H9 (cell line): ENCODE measurements around the gene ANGPT4. TPM values are rescaled to one million over a fixed set of nuclear protein-coding genes. Genes with fewer than 3 reads are reported as not detected.

Experiments
- DNase-seq: peaks from one replicate; pipeline ENCODE4 v3.0.0-alpha.2; 2017
- H2AFZ ChIP-seq: one replicate; pipeline ENCODE4 v1.6.1; 2013; ENCODE audit warnings: mild to moderate bottlenecking, low read length, control low read depth, moderate library complexity
- H2AK5ac ChIP-seq: 2 replicates; pipeline ENCODE4 v1.6.1; 2013; ENCODE audit warnings: low read length, control low read depth, mixed read lengths; ENCODE audit not compliant: insufficient read length
- H2BK120ac ChIP-seq: one replicate; pipeline ENCODE4 v1.6.1; 2013; ENCODE audit warnings: low read depth, mild to moderate bottlenecking, low read length, control low read depth, inconsistent platforms; ENCODE audit not compliant: poor library complexity, severe bottlenecking
- H2BK12ac ChIP-seq: 2 replicates; pipeline ENCODE4 v1.6.1; 2013; ENCODE audit warnings: low read length, control low read depth, mixed read lengths, low read depth; ENCODE audit not compliant: insufficient read length
- H2BK15ac ChIP-seq: 2 replicates; pipeline ENCODE4 v1.6.1; 2013; ENCODE audit warnings: low read depth, low read length, control low read depth
- H2BK20ac ChIP-seq: one replicate; pipeline ENCODE4 v1.6.1; 2013; ENCODE audit warnings: low read depth, mild to moderate bottlenecking, low read length, control low read depth, inconsistent platforms; ENCODE audit not compliant: poor library complexity, severe bottlenecking
- H2BK5ac ChIP-seq: 2 replicates; pipeline ENCODE4 v1.6.1; 2013; ENCODE audit warnings: low read length, control low read depth, mixed read lengths; ENCODE audit not compliant: insufficient read length
- H3K14ac ChIP-seq: 2 replicates; pipeline ENCODE4 v1.6.1; 2013; ENCODE audit warnings: low read length, control low read depth; ENCODE audit not compliant: insufficient read depth
- H3K18ac ChIP-seq: 2 replicates; pipeline ENCODE4 v1.6.1; 2013; ENCODE audit warnings: low read depth, mild to moderate bottlenecking, mixed read lengths, low read length, control low read depth; ENCODE audit not compliant: insufficient read length
- H3K23ac ChIP-seq: 2 replicates; pipeline ENCODE4 v1.6.1; 2013; ENCODE audit warnings: low read length, control low read depth, mixed read lengths, low read depth; ENCODE audit not compliant: insufficient read length
- H3K23me2 ChIP-seq: 2 replicates; pipeline ENCODE4 v1.6.1; 2013; ENCODE audit warnings: low read depth, mild to moderate bottlenecking, mixed read lengths, low read length, control low read depth; ENCODE audit not compliant: insufficient read length, poor library complexity, severe bottlenecking
- H3K27ac ChIP-seq: 2 replicates; pipeline ENCODE4 v1.5.1; 2013; ENCODE audit warnings: low read length, control low read depth, mixed read lengths, low read depth; ENCODE audit not compliant: insufficient read length
- H3K27me3 ChIP-seq: 2 replicates; pipeline ENCODE4 v1.6.1; 2013; ENCODE audit warnings: low read length, control low read depth, inconsistent platforms; ENCODE audit not compliant: insufficient read depth
- H3K4ac ChIP-seq: 2 replicates; pipeline ENCODE4 v1.6.1; 2013; ENCODE audit warnings: low read depth, mild to moderate bottlenecking, control low read depth, inconsistent platforms, low read length, moderate library complexity
- H3K4me1 ChIP-seq: 2 replicates; pipeline ENCODE4 v1.6.1; 2013; ENCODE audit warnings: low read length, control low read depth, inconsistent platforms; ENCODE audit not compliant: insufficient read depth
- H3K4me2 ChIP-seq: 2 replicates; pipeline ENCODE4 v1.6.1; 2013; ENCODE audit warnings: low read length, control low read depth, mixed read lengths; ENCODE audit not compliant: insufficient read length, insufficient read depth
- H3K56ac ChIP-seq: 2 replicates; pipeline ENCODE4 v1.6.1; 2013; ENCODE audit warnings: low read depth, mild to moderate bottlenecking, mixed read lengths, low read length, control low read depth; ENCODE audit not compliant: insufficient read length
- H3K79me1 ChIP-seq: 2 replicates; pipeline ENCODE4 v1.6.1; 2013; ENCODE audit warnings: low read depth, mild to moderate bottlenecking, moderate library complexity, low read length, control low read depth, inconsistent platforms; ENCODE audit not compliant: insufficient read depth, poor library complexity, severe bottlenecking
- H3K79me2 ChIP-seq: 2 replicates; pipeline ENCODE4 v1.6.1; 2013; ENCODE audit warnings: low read length, control low read depth, inconsistent platforms; ENCODE audit not compliant: insufficient read depth
- H3K9ac ChIP-seq: 2 replicates; pipeline ENCODE4 v1.6.1; 2013; ENCODE audit warnings: low read length, control low read depth, mixed read lengths; ENCODE audit not compliant: insufficient read length; ENCODE audit errors: extremely low read depth
- H3K9me3 ChIP-seq: one replicate; pipeline ENCODE4 v1.6.1; 2013; ENCODE audit warnings: low read depth, low read length, inconsistent platforms; ENCODE audit not compliant: control insufficient read depth
- H3T11ph ChIP-seq: one replicate; pipeline ENCODE4 v1.6.1; 2013; ENCODE audit warnings: mild to moderate bottlenecking, low read length, control low read depth, inconsistent platforms
- H4K20me1 ChIP-seq: one replicate; pipeline ENCODE4 v1.6.1; 2013; ENCODE audit not compliant: control insufficient read depth, insufficient read length, insufficient read depth
- H4K5ac ChIP-seq: 2 replicates; pipeline ENCODE4 v1.6.1; 2013; ENCODE audit warnings: low read depth, mild to moderate bottlenecking, mixed read lengths, low read length, control low read depth; ENCODE audit not compliant: insufficient read length
- H4K8ac ChIP-seq: replicated peaks from 2 replicates; pipeline ENCODE4 v1.6.1; 2013; ENCODE audit warnings: low read length, control low read depth, mixed read lengths, low read depth; ENCODE audit not compliant: insufficient read length
- H4K91ac ChIP-seq: 2 replicates; pipeline ENCODE4 v1.6.1; 2013; ENCODE audit warnings: low read depth, mild to moderate bottlenecking, moderate library complexity, mixed read lengths, low read length, control low read depth; ENCODE audit not compliant: insufficient read length
- H3K27ac Mint-ChIP-seq, 3 experiments: 2 replicates in 2 of 3; 3 replicates in 1 of 3; pipeline ENCODE4 v1.8.0; 2020 to 2021; ENCODE audit warnings: mixed read lengths in 3 of 3, mild to moderate bottlenecking in 1 of 3, moderate library complexity in 1 of 3
- H3K27me3 Mint-ChIP-seq: 2 replicates; pipeline ENCODE4 v1.8.0; 2021; ENCODE audit warnings: low read depth, mild to moderate bottlenecking, moderate library complexity, mixed read lengths
- H3K36me3 Mint-ChIP-seq, 3 experiments: 2 replicates in 2 of 3; 3 replicates in 1 of 3; pipeline ENCODE4 v1.8.0; 2020 to 2021; ENCODE audit warnings: low read depth in 3 of 3, mixed read lengths in 3 of 3; ENCODE audit not compliant: insufficient read depth in 1 of 3
- H3K4me1 Mint-ChIP-seq, 2 experiments: 2 replicates each; pipeline ENCODE4 v1.8.0; 2020; ENCODE audit warnings: mixed read lengths in 2 of 2
- H3K4me3 Mint-ChIP-seq, 2 experiments: 2 replicates in 1 of 2; 3 replicates in 1 of 2; pipeline ENCODE4 v1.8.0; 2020 to 2021; ENCODE audit warnings: mild to moderate bottlenecking in 2 of 2, mixed read lengths in 2 of 2, moderate library complexity in 1 of 2
- H3K9me3 Mint-ChIP-seq, 2 experiments: 2 replicates in 1 of 2; 3 replicates in 1 of 2; pipeline ENCODE4 v1.8.0; 2020; ENCODE audit warnings: mild to moderate bottlenecking in 2 of 2, mixed read lengths in 2 of 2, moderate library complexity in 1 of 2
- CTCF ChIP-seq: fragments of 200-600 bp; sonication (generic); conservative IDR thresholded peaks from 3 replicates; pipeline ENCODE4 v1.8.0; 2021; ENCODE audit warnings: antibody characterized with exemption, mild to moderate bottlenecking
- WGBS: extraction: QIAGEN DNeasy Blood & Tissue Kit; methylation state at CpG from one replicate; pipeline ENCODE4 v1.1.7; 2013; ENCODE audit warnings: missing lambda C conversion rate, low lambda C conversion rate, mixed read lengths; ENCODE audit not compliant: insufficient read length; ENCODE audit errors: extremely low coverage; 5-methylcytosine and 5-hydroxymethylcytosine counted together
- total RNA-seq: library from RNA; stranded (reverse); gene quantifications from 2 replicates; pipeline ENCODE4 v1.2.1, GENCODE V29; 2021

Gene ANGPT4
- total RNA-seq, 1 experiment from 2014 or later = 0.11 TPM

DNA sequence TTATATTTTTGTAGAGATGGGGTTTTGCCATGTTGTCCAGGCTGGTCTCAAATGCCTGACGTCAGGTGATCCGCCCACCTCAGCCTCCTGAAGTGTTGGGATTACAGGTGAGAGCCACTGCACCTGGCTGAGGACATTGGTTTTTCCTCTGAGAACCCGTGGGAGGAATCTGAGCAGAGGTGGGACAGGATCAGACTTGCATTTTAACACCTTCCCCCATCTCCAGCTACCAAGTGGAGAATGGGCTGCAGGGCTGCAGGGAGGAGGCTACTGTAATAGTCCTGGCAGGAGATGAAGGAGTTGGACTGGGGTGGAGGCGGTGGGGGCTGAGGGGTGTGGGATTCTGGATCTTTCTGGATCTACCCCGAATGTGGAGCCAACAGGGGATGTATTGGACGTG lies 58.1 kb downstream of the ANGPT4 start:
- Histone ChIP-seq H3K4ac (no peak overlapping the region), H2BK5ac (no peak overlapping the region), H3K9ac (no peak overlapping the region), H3K4me1 (peaks cover 4% of the 10 kb centered on the region; the same call in 1 of the 2 replicates), H3K56ac (no peak overlapping the region), H4K20me1 (no peaks in the 10 kb centered on the region), H3K4me2 (no peak overlapping the region), H2AK5ac (no peak overlapping the region), H2BK15ac (no peak overlapping the region), H4K5ac (no peak overlapping the region), H3K79me2 (no peaks in the 10 kb centered on the region), H4K8ac (no peak overlapping the region), H3K14ac (no peak overlapping the region), H3K23ac (no peak overlapping the region), H3T11ph (no peak overlapping the region), H2AFZ (no peak overlapping the region), H3K18ac (no peak overlapping the region), H3K9me3 (no peaks in the 10 kb centered on the region), H2BK20ac (no peak overlapping the region), H2BK120ac (no peak overlapping the region), H3K27me3 (no peaks in the 10 kb centered on the region), H4K91ac (no peak overlapping the region), H2BK12ac (no peak overlapping the region), H3K23me2 (no peaks in the 10 kb centered on the region), H3K79me1 (no peaks in the 10 kb centered on the region), H3K27ac (no peak overlapping the region)
- peaks cover 22 to 23% of the 10 kb centered on the region in 2 experiments for H3K4me1 Mint-ChIP-seq
- no CpG with 5 or more reads among the region's 6 CpGs for WGBS
- H3K27me3 Mint-ChIP-seq = peaks cover 7% of the 10 kb centered on the region
- no peak for TF ChIP-seq CTCF
- DNase-seq = no peak
- no peak overlapping the region for H3K4me3 Mint-ChIP-seq
- H3K27ac Mint-ChIP-seq = peak overlapping the region in 1 of 3 experiments; percentile 37; a peak in 1 of 7 replicates
- no peaks in the 10 kb centered on the region for H3K36me3 Mint-ChIP-seq
- no peaks in the 10 kb centered on the region for H3K9me3 Mint-ChIP-seq
